ENCODE data around the gene NQO1. TPM values are rescaled to one million over a fixed set of nuclear protein-coding genes. Genes with fewer than 3 reads are reported as not detected.
"Not testable (repeated sequence)": the region's sequence is repeated elsewhere in the genome, so short reads cannot be mapped to it uniquely, and the experiment has no call there.

The NQO1 gene
- 10 to 100 TPM in 4 of 5 donors, 1 to 10 TPM in 1; 9.8 to 29.9 (median 13.5) TPM for polyA plus RNA-seq (ENCODE audit: insufficient read depth in 1 of 5, insufficient read length in 5 of 5, low replicate concordance in 1 of 5)
- long read RNA-seq, donor 1, partial matches to known transcripts = 0 of 2 reads
- long read RNA-seq, donor 1, other reads (novel, unspliced or antisense) = 0 of 2 reads
- long read RNA-seq, donor 2, partial matches to known transcripts = 0 of 1 reads
- long read RNA-seq, donor 2, other reads (novel, unspliced or antisense) = 0 of 1 reads
- long read RNA-seq, donor 3, partial matches to known transcripts = 0 of 6 reads
- long read RNA-seq, donor 3, other reads (novel, unspliced or antisense) = 0 of 6 reads
- long read RNA-seq, donor 4, partial matches to known transcripts = 0 of 3 reads
- long read RNA-seq, donor 4, other reads (novel, unspliced or antisense) = 0 of 3 reads
- long read RNA-seq, donor 5, transcript NQO1-201 (6 exons, 2,912 nt) = major isoform, 9 of 10 reads
- long read RNA-seq, donor 5, partial matches to known transcripts = 0 of 10 reads
- long read RNA-seq, donor 5, other reads (novel, unspliced or antisense) = 0 of 10 reads
- long read RNA-seq, donor 6, partial matches to known transcripts = 0 of 5 reads
- long read RNA-seq, donor 6, other reads (novel, unspliced or antisense) = 0 of 5 reads
- long read RNA-seq, donor 7, transcript NQO1-201 (6 exons, 2,912 nt) = major isoform, 5 of 9 reads
- long read RNA-seq, donor 7, partial matches to known transcripts = 0 of 9 reads
- long read RNA-seq, donor 7, other reads (novel, unspliced or antisense) = 0 of 9 reads
- long read RNA-seq, donor 8, partial matches to known transcripts = 0 of 1 reads
- long read RNA-seq, donor 8, other reads (novel, unspliced or antisense) = 0 of 1 reads

DNA sequence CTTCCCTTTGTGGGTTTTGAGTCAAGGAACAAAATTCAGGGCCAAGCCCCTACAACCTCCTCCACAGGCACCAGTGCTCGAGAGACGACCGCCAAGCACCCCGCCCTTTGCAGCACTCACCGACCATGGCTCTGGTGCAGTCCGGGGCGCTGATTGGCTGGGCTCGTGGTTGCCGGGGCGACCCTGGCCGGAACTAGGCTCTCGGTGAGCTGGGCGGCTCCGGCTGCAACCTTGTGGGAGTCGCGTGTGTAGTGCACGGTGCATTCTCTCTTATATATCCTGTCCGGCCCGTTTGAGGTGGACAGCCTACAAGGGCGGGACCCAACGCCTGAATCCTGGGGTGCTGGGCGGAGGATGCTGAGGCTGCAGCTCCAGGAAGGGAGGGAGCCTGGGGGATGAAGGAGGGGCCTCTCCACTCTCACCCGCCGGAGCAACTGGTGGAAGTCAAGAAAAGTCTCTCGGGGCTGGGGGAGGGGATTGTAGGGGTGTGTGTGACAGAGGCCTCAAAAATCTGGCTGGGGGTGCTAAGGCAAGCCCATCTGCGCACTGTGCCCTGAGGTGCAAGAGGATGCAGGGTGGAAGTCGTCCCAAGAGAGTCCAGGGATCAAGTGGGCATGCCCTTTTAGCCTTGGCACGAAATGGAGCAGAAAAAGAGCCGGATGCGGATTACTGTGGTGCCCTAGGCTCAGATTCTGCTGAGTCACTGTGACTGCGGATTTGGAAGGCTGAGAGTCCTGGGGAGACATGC, at the start of gene NQO1:
NQO1 (minus strand) TSS at position 248 of the 748 bp plus-strand sequence; CDS start at position 127, 121 bp downstream.
- peak; percentile 66 to 70 for DNase-seq

GRCh38 chr16:69775563-69775962, 49.2 kb upstream of the NQO1 start:
- no peak for DNase-seq

GRCh38 chr16:69773260-69773947, 47.0 kb upstream of the NQO1 start:
- no peak for DNase-seq

- DNase-seq = no peak
Observed at GRCh38 chr16:69771651-69771967, 45.2 kb upstream of the NQO1 start.

DNA sequence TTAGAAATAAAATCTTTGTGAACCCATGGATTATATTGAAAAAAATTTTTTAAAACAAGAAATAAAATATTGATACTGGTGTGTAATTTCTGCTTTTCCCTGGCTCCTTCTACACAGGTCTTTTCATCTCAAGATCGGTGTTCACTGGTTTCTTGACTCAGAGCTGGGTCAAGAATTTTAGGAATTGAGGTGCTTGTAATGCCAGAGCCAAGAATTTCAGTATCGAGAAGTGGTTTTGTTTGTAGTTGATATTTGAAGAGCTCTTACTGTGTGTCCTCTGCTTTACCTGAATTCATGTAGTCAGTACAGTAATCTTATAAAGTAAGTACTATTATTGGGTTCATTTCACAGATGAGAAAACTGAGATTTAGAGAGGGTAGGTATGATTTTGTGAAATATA, 43.0 kb upstream of the NQO1 start:
- DNase-seq = no peak

- no peak for DNase-seq
Observed at GRCh38 chr16:69768666-69769065, 42.3 kb upstream of the NQO1 start.

GRCh38 chr16:69767459-69768229, 41.3 kb upstream of the NQO1 start:
- DNase-seq = no peak

DNA sequence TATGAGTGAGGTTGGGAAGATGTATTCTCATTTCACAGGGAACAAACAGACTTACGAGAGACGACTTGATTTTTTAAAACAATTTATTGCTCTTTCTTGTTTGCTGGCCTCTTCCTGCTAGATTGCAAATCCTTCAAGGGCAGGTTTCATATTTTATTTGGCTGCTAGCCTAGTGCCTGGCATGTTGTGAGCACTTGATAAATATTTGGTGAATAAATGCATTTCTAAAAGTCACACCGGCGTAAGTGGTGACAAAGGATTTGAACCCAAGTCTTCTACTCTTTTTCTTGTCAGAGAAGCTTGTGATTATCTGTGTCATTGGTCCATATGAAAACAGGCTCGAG, 37.2 kb upstream of the NQO1 start:
- DNase-seq = no peak

GRCh38 chr16:69762814-69763598, 36.6 kb upstream of the NQO1 start:
- peak; percentile 18 to 42 for DNase-seq

DNA sequence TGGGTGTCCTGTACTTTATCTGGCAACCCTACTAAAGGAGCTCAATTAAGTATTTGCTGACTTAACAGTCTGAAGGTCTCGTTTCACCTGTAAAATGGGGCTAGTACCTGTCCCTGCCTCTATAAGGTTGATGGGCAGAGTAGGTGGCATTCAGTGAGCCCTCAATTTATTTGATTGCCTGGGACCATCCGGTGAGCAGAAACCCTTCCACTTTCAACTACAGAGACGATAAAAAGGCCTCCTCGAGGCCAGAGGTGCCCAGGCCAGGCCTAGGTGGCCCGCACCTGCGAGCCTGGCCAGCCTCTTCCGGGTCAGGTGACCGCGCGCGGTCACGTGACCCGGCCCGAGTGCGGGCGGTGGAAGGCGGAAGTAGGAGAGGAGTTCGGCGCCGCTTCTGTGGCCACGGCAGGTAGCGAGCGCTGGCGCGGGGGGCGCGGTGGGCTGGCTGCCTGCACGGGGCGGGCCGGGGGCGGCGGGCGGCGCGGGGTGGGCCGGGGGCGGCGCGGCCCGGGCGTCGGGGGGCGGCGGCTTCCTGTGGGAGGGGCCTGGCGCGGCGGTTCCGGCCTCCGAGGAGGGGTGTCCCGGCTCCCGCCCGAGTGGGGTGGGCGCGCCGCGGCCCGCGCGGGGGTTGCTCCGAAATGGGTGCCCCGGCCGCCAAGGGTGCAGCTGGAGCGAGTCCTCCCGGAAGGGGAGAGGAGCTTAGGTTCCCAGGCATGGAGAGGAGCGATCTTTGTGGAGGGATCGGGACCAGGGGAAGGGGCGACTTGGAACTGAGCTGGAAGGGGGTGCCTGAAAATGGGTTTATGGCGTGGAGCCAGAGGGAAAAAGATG, 35.8 kb upstream of the NQO1 start, which contains the start of gene WWP2:
WWP2 (plus strand) TSS at position 350 of the 831 bp plus-strand sequence. CDS start 24,679 bp downstream, outside the sequence.
- peak; percentile 73 to 75 for DNase-seq

- not testable (repeated sequence) for DNase-seq
Observed at GRCh38 chr16:69757375-69757774, 31.0 kb upstream of the NQO1 start.

DNA sequence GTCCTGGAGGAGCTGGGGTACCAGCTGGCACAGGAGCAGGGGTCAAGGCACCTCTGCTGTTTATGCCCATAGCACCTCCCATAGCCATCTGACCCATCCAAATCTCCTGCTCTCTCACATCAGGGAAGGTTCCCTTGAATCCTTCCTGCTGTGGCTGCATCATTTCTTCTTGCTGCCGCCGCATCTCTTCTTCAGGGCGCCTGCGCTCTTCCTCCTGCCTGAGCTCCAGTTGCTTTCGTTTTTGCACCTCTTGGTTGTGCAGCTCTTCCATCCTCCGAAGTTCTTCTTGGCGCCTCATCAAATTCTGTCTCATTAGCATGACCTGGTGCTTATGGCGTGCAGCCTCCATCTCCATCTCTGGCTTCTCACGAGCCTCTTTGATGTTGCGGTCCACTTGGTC, 30.3 kb upstream of the NQO1 start:
- no peak for DNase-seq

GRCh38 chr16:69754469-69755310, 28.3 kb upstream of the NQO1 start, which contains the start of gene NOB1:
Gene NOB1, minus strand, starts transcription at chr16:69754926. Its CDS starts 16 bp downstream, at chr16:69754910.
- DNase-seq = peak; percentile 97 to 98

- no peak for DNase-seq
Observed at GRCh38 chr16:69754143-69754468, 27.7 kb upstream of the NQO1 start.

- no peak for DNase-seq
Observed at GRCh38 chr16:69748694-69749345, 22.5 kb upstream of the NQO1 start.

GRCh38 chr16:69747115-69747514, 20.8 kb upstream of the NQO1 start:
- no peak for DNase-seq

DNA sequence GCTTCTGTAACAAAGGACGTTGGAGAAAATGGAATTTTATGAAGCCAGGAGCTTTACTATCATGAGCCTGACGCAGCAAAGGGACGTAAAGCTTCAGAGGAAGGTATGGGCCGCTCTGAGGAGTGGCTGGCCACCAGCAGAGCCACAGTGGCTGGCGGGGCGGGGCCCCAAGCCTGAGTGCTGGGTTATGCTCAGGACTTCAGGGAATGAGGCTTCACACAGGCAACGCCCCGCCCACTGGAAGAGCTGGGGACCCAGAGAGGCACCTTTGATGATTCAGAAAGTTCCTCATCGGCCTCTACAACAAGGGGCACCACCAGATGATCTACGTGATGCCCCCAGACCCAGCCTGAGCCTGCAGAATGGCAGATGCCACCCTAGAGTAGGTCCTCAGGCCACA, 19.6 kb upstream of the NQO1 start:
- DNase-seq = no peak
